Mesodermal cell (in vitro differentiated cells): ENCODE measurements around the gene SELENON.

Experiments used
- H3K27ac ChIP-seq: 2 replicates; pipeline ENCODE4 v1.7.0; 2013; ENCODE audit warnings: mild to moderate bottlenecking, low read depth, low read length, moderate library complexity; ENCODE audit not compliant: severe bottlenecking
- H3K36me3 ChIP-seq: 2 replicates; pipeline ENCODE4 v1.7.1; 2013; ENCODE audit warnings: mild to moderate bottlenecking, low read length, moderate library complexity; ENCODE audit not compliant: control insufficient read depth, insufficient read depth
- H3K4me1 ChIP-seq: one replicate; pipeline ENCODE4 v1.7.1; 2013; ENCODE audit warnings: mild to moderate bottlenecking, low read length; ENCODE audit not compliant: insufficient read depth, control insufficient read depth, poor library complexity, severe bottlenecking
- H3K4me3 ChIP-seq: 2 replicates; pipeline ENCODE4 v1.7.0; 2013; ENCODE audit warnings: low read length, control low read depth, mild to moderate bottlenecking; ENCODE audit not compliant: insufficient read depth, poor library complexity, severe bottlenecking; ENCODE audit errors: extremely low read depth
- H3K9me3 ChIP-seq: 2 replicates; pipeline ENCODE4 v1.7.1; 2013; ENCODE audit warnings: mild to moderate bottlenecking, low read length, moderate library complexity; ENCODE audit not compliant: control insufficient read depth
- WGBS, 2 experiments: methylation state at CpG; one replicate each; pipeline ENCODE4 v1.1.5; 2013; ENCODE audit warnings: missing lambda C conversion rate in 2 of 2; ENCODE audit not compliant: insufficient coverage in 2 of 2; 5-methylcytosine and 5-hydroxymethylcytosine counted together

The SELENON gene

DNA sequence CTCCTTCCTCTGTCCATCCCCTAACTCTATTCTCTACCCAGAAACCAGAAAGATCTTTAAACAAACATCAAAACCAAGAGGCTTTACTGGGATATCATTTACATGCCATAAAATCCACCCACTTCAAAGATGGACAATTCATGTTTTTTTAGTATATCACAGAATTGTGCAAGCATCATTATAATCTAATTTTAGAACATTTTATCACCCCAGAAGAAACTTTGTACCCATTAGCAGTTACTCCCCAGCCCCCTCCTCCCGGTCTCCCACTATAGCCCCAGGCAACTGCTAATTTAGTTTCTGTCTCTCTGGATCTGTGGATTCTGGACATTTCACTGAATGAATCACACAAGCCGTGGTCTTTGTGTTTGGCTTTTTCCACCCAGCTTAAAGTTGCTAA is 4.8 kb upstream of the SELENON start:
- 86 to 96% methylated on average over 1 to 2 of the region's 2 CpGs for WGBS, 2 experiments
- Histone ChIP-seq H3K4me3 (no peak overlapping the region), H3K4me1 (peaks cover 10% of the 10 kb centered on the region), H3K27ac (no peak overlapping the region), H3K9me3 (no peaks in the 10 kb centered on the region), H3K36me3 (no peaks in the 10 kb centered on the region)

DNA sequence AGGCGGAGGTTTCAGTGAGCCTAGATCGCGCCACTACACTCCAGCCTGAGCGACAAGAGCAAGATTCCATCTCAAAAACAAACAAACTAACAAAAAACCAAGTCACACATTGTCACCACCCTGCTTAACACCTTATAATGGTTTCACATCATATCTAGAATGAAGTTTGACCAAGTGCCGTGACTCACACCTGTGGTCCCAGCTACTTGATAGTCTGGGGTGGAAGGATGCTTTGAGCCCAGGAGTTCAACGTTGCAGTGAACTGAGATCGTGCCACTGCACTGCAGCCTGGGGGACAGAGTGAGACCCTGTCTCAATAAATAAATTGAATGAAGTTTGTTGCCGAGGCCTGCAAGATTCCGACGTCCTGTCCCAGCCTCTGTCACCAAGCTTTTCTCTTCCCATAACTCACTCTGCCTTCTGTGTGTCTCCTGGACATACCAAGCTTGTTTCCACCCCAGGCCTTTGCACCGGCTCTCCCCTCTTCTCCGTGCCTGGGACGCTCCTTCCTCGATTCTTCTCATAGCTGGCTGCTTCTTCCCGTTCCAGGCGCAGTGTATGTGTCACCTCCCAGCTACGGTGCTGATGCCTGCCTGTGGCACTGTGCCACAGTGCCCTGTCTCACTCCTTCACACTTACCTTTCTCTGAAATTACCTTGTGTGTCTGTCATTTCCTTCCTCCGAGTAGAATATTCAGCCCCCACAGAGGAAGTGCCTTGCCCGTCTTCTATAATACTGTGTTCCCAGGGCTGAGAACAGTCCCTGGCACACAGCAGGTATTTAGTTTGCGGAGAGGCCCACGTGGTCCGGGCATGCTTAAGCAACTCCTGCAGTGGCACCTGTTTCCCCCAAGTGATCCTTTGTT is 3.8 kb upstream of the SELENON start:
- H3K4me1 ChIP-seq: peaks cover 15% of the 10 kb centered on the region
- H3K36me3 ChIP-seq: no peaks in the 10 kb centered on the region
- no peak overlapping the region for H3K27ac ChIP-seq
- 86 to 90% methylated on average over 20 to 22 of the region's 22 CpGs for whole genome bisulfite sequencing, 2 experiments
- H3K9me3 ChIP-seq: no peaks in the 10 kb centered on the region
- no peak overlapping the region for H3K4me3 ChIP-seq

DNA sequence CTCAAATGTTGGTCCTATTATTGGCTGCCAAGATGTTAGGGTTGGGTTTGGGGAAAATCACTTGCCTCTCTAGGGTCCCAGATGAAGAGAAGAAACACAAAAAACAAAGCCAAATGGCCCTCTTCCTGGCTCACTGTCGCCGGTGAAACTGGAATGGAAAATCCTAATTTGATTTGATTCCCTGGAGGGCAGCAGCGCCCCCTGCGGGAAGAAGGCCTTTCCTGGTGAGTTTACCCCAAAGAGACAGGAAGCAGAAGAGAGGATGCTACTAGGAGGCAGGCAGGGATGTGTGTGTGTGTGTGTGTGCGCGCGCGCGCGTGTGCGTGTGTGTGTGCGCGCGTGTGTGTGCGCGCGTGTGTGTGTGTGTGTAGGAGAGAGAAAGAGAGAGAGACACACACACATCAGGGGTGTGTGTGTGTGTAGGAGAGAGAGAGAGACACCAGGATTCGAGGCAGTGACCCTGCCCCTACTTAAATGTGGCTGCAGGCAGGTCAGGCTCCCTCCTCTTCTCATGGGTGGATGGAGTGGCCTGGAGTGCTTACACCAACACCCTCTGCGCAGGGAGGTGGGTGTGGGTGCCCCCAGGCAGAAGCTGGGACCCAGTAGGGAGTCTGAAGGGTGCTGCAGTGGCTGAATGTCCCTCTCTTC is 3.1 kb upstream of the SELENON start:
- no peak overlapping the region for H3K4me3 ChIP-seq

DNA sequence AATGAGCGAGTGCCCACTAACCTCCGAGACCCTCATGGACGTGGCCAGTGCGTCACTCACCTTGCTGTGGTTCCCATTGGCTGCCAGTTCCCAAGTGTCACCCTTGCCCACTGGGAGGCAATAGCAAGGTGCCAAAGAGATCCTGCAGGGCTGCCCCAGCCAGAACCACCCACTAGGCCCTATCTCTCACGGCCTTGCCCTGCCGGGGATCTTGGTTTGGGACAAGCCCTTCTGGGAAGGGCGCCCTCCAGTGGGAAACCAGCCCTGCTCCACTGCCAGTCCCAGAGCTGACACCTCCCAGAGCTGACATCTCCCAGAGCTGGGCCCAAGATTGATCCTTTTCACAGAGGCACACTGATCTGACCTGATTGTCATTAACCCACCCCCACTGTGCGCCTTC is 2.1 kb upstream of the SELENON start:
- 63 to 85% methylated on average over 5 of the region's 8 CpGs for WGBS, 2 experiments
- Histone ChIP-seq H3K36me3 (no peaks in the 10 kb centered on the region), H3K27ac (no peak overlapping the region), H3K4me3 (no peak overlapping the region), H3K9me3 (no peaks in the 10 kb centered on the region), H3K4me1 (peaks cover 17% of the 10 kb centered on the region)

More for the DNA sequence above, 3.1 kb upstream of the SELENON start:
- Histone ChIP-seq H3K4me1 (peaks cover 15% of the 10 kb centered on the region), H3K36me3 (no peaks in the 10 kb centered on the region), H3K9me3 (no peaks in the 10 kb centered on the region), H3K27ac (no peak overlapping the region)
- WGBS, 2 experiments: 7 to 18% methylated on average over 3 to 14 of the region's 19 CpGs

DNA sequence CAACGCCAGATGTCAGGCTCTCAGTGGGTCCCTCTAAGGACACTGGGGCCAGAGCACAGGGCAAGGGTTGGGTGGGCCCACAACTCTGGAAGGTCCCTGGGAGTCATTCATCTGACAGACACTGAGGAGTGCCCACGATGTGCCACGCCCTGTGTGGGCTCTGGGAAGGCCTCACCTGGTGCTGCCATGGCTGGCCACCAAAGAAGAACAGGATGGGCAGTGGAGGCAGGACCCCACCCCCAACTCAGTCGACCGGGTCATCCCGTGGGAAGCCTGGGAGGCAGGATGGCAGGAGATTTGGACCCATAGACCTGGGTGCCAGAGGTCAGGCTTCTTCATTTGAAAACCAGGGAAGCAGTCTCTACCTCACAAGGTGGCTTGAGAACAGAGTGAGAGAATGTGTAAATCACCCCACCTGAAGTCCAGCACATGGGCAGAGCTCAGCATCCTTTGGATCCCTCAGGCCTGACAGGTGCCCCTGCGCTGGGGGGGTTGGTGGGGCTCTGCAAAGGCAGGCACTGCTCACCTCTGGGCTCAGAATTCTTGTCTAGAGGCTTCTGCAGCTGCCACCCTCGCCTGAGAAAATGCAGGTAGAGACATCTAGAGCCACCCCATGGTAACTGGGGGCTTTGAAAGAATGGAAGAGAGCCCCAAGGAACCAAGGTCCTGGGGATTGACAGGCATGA is 1.2 kb upstream of the SELENON start:
- 86 to 92% methylated on average over 5 to 8 of the region's 8 CpGs for WGBS, 2 experiments
- H3K9me3 ChIP-seq: no peaks in the 10 kb centered on the region
- no peaks in the 10 kb centered on the region for H3K36me3 ChIP-seq
- H3K4me1 ChIP-seq: peaks cover 19% of the 10 kb centered on the region
- H3K4me3 ChIP-seq: no peak overlapping the region
- H3K27ac ChIP-seq: no peak overlapping the region

DNA sequence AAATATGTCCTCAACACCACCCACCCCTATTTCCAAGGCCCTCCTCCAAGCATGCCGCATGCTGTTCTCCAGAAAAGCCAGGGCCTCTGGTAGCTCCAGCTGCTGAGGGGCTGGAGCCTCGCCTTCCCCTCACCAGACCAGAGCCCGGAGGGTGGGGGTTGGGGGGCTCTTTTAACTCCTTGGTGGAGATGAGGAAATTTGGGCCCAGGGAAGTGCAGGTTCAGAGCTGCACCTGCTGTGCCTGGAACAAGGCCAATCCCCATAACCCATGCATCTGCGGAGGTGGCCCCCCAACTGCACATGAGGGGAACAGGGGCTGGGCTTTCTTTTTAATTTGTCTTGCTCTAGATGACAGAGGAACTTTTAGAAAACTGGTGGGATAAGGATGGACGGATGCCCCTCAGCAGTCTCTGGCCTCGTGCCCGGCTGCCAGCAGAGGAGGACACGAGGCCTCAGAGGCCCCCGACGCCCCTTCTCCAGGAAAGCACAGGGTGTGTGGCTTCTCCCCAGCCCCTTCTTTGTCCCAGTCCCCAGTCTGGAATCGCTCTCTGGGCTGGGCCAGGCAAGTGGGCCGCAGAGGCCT is 550 bp upstream of the SELENON start:
- Histone ChIP-seq H3K27ac (peak overlapping the region; percentile 66), H3K36me3 (no peaks in the 10 kb centered on the region), H3K4me3 (peak overlapping the region; percentile 24), H3K4me1 (peaks cover 24% of the 10 kb centered on the region), H3K9me3 (no peaks in the 10 kb centered on the region)
- WGBS, 2 experiments: 37 to 43% methylated on average over 9 to 11 of the region's 12 CpGs

DNA sequence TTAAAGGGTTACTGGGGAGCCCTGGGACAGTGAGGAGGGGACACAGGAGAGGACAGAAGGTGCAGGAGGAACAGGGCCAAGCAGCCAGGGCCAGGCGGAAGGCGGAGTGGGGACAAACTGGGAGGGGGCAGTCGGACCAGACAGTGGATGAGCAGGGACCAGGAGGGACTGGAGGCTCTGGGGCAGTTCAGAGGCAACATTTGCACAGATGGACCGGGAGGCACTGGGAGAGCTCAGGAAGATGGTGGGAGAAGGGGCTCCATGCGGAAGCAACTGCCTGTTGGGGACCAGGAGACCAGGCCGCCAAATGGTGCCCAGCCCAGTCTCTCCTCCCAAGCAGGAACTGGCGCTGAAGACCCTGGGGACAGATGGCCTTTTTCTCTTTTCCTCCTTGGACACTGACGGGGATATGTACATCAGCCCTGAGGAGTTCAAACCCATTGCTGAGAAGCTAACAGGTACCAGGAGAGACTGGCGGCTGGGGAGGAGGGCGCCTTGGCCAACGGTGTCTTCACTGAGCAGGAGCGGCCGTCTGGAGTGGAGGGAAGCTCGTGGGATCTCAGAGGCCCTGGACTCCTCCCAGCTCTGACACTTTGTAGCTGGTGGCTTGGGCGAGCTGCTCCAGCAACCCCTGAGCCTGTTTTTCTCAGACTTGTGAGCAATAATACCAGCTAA is 847 bp downstream of the SELENON start:
- Histone ChIP-seq H3K36me3 (peaks cover 3% of the 10 kb centered on the region), H3K27ac (no peak overlapping the region), H3K9me3 (no peaks in the 10 kb centered on the region), H3K4me1 (peaks cover 19% of the 10 kb centered on the region), H3K4me3 (peak overlapping the region; percentile 54)
- WGBS, 2 experiments: 75 to 79% methylated on average over 14 of the region's 15 CpGs

DNA sequence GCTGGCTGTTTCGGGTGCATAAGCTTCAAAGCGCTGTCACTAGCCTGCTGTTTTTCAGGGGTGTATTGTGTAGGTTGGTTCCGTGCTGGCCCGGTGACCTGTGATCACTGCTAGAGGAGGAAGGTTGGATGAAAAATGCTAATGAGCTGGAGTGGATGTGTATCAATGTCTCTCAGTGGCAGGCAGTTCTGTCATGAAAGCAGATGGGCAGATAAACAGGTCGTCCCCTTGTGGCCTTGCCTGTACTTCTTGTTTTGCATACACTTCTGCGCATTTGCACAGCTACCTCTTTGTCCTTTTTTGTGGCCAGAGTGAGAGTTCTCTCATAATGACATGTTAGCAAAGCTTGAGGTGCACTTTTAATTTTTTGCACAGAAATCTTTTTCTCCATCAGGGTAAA is 2.9 kb downstream of the SELENON start:
- Histone ChIP-seq H3K27ac (no peak overlapping the region), H3K4me1 (peaks cover 19% of the 10 kb centered on the region), H3K36me3 (peaks cover 14% of the 10 kb centered on the region), H3K4me3 (no peak overlapping the region), H3K9me3 (no peaks in the 10 kb centered on the region)
- 83 to 85% methylated on average over 4 to 6 of the region's 6 CpGs for WGBS, 2 experiments

DNA sequence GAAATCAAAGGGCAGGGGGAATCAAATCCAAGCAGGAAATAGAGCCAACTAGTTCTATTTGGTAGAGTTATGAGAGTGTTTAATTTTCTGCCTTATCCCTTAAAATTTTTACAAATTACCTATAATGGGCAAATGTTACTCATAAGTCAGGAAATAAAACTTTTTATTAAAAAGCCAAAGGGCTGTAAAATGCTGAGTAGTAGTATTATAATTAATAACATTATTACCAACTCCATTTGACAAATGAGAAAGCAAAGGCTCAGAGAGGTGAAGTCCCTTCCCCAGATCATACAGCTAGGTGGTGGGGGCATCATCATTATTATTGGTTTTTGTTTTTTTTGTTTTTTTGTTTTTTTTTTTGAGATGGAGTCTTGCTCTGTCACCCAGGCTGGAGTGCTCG is 3.4 kb downstream of the SELENON start:
- 100% methylated on average over 1 of the region's 1 CpG; no CpG with 5 or more reads in 1 of the 2 experiments for WGBS, 2 experiments
- peaks cover 14% of the 10 kb centered on the region for H3K36me3 ChIP-seq

More for the DNA sequence above, 3.4 kb downstream of the SELENON start:
- H3K4me1 ChIP-seq: peaks cover 19% of the 10 kb centered on the region
- no peaks in the 10 kb centered on the region for H3K9me3 ChIP-seq
- H3K4me3 ChIP-seq: no peak overlapping the region
- no peak overlapping the region for H3K27ac ChIP-seq
